ENCODE results near the gene RASA1.

- TF ChIP-seq RAD21 (IDR thresholded peaks at IDR 0.05; ENCODE audit: low read depth) = no peak
- no peak for TF ChIP-seq CTCF (IDR thresholded peaks at IDR 0.05 in 2 of 3, conservative IDR thresholded peaks at IDR 0.05 in 1 of 3; ENCODE audit: borderline replicate concordance in 1 of 3, insufficient read depth in 1 of 3, low read depth in 2 of 3, low read length in 2 of 3)
- no peak for TF ChIP-seq CEBPB (IDR thresholded peaks at IDR 0.05; ENCODE audit: low read depth)
- no peak for TF ChIP-seq POLR2A (IDR thresholded peaks at IDR 0.05; ENCODE audit: borderline replicate concordance, extremely low read depth, insufficient read depth, insufficient read length)
- no peak for TF ChIP-seq POLR2AphosphoS5 (IDR thresholded peaks at IDR 0.05; ENCODE audit: low read depth, low read length)
- no peak for TF ChIP-seq JUND (IDR thresholded peaks at IDR 0.05)
- TF ChIP-seq TCF7L2 (IDR thresholded peaks at IDR 0.05; ENCODE audit: borderline replicate concordance, extremely low read depth, insufficient read depth, insufficient read length) = no peak
- no peak for TF ChIP-seq EZH2phosphoT487 (IDR thresholded peaks at IDR 0.05; ENCODE audit: borderline replicate concordance)
- no peak for TF ChIP-seq EGR1 (IDR thresholded peaks at IDR 0.05; ENCODE audit: low read depth)
Measured at GRCh38 chr5:87388129-87388528, 120.4 kb downstream of the RASA1 start.

Data from HCT116 (cell line).